Measurements from ENCODE around the gene JPT1.

- TF ChIP-seq ZNF629 (tag by site-specific recombination; IDR thresholded peaks at IDR 0.05) (no peak), CTCF (tag by site-specific recombination; IDR thresholded peaks at IDR 0.05) (no peak), ZNF560 (tag by site-specific recombination; IDR thresholded peaks at IDR 0.05; ENCODE audit: borderline replicate concordance) (no peak)
These were observed 27.5 kb upstream of the JPT1 start for GRCh38 chr17:75181608-75182318.

Data from HEK293 (cell line).